Adipocyte (in vitro differentiated cells): Measurements from ENCODE around the gene IER5.

Experiments used
- DNase-seq: peaks from one replicate; pipeline ENCODE4 v3.0.0-alpha.2; 2015; ENCODE audit warnings: low read depth
- H3K27me3 ChIP-seq: replicated peaks from 2 replicates; pipeline ENCODE4 v1.7.0; 2013; ENCODE audit warnings: mild to moderate bottlenecking, low read length, moderate library complexity; ENCODE audit not compliant: control insufficient read depth, insufficient read depth
- H3K36me3 ChIP-seq: 2 replicates; pipeline ENCODE4 v1.7.0; 2013; ENCODE audit warnings: low read length, mild to moderate bottlenecking, moderate library complexity; ENCODE audit not compliant: control insufficient read depth, insufficient read depth, severe bottlenecking
- H3K4me1 ChIP-seq: 2 replicates; pipeline ENCODE4 v1.7.0; 2013; ENCODE audit warnings: mild to moderate bottlenecking, low read length, moderate library complexity; ENCODE audit not compliant: control insufficient read depth, insufficient read depth
- H3K4me3 ChIP-seq: 2 replicates; pipeline ENCODE4 v1.7.0; 2013; ENCODE audit warnings: mild to moderate bottlenecking, low read length, moderate library complexity
- H3K9ac ChIP-seq: 2 replicates; pipeline ENCODE4 v1.7.0; 2013; ENCODE audit warnings: mild to moderate bottlenecking, low read length, moderate library complexity
- H3K9me3 ChIP-seq: 2 replicates; pipeline ENCODE4 v1.7.0; 2013; ENCODE audit warnings: mild to moderate bottlenecking, low read length, moderate library complexity; ENCODE audit not compliant: control insufficient read depth

Gene IER5

DNA sequence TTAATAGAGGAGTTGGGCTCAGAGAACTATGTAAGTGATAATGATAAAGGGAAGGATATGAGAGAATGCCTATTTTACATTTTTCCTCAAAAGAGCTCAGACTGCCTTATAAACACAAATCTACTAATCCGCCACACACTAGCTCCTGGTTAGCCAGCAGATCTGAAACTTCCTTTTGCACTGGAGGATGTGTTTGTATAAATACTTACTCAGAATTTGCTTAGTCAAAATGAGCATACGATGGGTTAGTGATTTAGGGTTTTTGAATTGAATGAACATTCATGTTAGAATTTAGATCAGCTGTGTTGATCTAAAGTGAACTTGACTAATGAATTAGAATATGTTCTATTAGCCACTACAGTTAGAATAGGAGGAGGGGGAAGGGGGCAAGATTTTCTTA is 9.1 kb upstream of the IER5 start:
- H3K9me3 ChIP-seq = no peaks in the 10 kb centered on the region
- no peaks in the 10 kb centered on the region for H3K27me3 ChIP-seq
- H3K4me1 ChIP-seq = peaks cover 17% of the 10 kb centered on the region
- H3K9ac ChIP-seq = no peak overlapping the region
- no peaks in the 10 kb centered on the region for H3K36me3 ChIP-seq
- H3K4me3 ChIP-seq = no peak overlapping the region
- no peak for DNase-seq

DNA sequence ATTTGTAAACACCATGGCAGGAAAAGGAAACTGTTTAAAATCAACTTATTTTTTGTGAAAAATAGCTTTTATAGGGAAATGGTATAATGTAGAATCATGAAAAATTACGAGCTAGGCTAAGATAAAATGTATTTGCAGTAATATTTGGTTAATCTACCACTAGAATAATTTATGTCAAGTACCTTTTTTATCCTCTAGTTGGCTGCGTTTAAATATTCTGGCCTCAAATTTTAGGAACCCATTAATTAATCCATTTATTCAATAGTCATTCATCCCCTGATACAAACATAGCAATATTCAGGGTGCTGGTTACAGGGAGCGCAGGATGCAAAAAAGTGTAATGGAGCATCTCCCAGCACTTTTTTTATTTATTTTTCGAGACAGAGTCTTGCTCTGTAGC is 8.6 kb upstream of the IER5 start:
- no peaks in the 10 kb centered on the region for H3K36me3 ChIP-seq
- H3K9me3 ChIP-seq = no peaks in the 10 kb centered on the region
- H3K4me1 ChIP-seq = peaks cover 17% of the 10 kb centered on the region
- H3K27me3 ChIP-seq = no peaks in the 10 kb centered on the region
- H3K4me3 ChIP-seq = no peak overlapping the region
- no peak overlapping the region for H3K9ac ChIP-seq
- no peak for DNase-seq

DNA sequence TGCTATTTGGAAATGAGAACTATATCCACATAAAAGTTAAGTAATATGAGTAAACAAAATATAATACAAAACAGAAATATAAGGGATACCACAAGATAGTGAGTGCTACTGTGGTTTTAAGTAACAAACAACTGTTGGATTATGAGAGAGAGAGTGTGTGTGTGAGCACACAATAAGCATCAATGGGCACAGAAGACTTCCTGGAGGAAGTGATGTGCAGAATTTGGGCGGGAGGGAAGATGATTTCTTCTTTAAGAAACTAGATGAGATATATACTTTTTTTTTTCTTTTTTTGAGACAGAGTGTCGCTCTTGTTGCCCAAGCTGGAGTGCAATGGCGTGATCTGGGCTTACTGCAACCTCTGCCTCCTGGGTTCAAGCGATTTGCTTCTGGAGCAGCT is 7.9 kb upstream of the IER5 start:
- no peaks in the 10 kb centered on the region for H3K9me3 ChIP-seq
- no peaks in the 10 kb centered on the region for H3K27me3 ChIP-seq
- no peak for DNase-seq
- H3K4me1 ChIP-seq = peaks cover 17% of the 10 kb centered on the region
- H3K36me3 ChIP-seq = no peaks in the 10 kb centered on the region
- H3K9ac ChIP-seq = no peak overlapping the region
- H3K4me3 ChIP-seq = no peak overlapping the region

DNA sequence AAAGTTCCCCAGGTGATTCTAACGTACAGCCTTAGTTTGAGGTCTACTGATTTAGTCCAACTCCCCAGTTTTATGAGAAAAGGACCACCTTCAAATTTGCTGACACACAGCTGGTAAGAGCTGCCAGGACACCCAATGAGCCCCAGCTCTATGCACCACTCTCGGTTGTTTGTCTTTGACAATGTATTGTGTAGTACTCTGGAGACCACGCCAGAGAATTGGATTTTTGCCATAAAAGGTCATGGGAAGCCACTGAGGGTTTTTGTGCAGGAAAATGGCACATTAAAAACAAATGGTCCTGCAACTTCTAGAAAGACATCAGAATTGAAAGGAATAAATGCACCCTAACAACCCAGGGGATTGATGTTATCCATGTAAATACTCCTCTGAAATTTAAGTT is 7.1 kb upstream of the IER5 start:
- no peak overlapping the region for H3K9ac ChIP-seq
- DNase-seq = no peak
- no peak overlapping the region for H3K4me3 ChIP-seq
- H3K36me3 ChIP-seq = no peaks in the 10 kb centered on the region
- H3K27me3 ChIP-seq = no peaks in the 10 kb centered on the region
- peaks cover 17% of the 10 kb centered on the region for H3K4me1 ChIP-seq
- H3K9me3 ChIP-seq = no peaks in the 10 kb centered on the region

DNA sequence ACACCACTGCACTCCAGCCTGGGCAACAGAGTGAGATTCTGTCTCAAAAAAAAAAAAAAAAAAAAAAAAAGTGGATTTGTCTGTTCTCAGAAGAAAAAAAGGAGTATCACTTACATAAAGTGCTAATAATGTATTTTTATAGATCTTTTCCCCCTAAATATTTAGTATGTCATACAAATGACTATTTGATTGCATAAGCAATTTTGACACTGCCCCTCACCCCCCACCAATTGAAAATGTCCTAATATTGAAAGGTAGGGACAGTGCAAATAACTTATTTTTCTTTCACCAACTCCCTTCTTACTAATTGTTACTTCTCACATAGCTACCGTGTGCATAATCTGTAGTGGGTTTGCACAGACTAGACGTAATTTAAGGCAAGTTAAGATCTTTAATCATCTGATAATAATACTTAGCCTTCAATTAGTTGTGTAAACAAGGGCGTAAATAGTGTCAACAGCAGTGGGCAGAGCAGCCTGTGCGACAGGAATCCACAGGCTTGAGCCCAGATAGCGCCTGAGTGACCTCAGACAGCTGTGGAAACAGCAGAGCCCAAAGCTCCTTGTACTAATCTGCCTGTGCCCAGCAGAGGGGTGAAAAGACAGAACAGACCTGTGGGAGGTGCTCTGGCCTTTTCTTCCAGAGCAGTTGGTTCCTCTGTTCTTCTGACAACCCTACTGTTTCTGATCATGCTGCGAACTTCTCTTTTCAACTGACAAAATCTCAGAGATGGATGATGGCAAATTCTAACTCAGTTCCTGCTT is 4.5 kb upstream of the IER5 start:
- Histone ChIP-seq H3K9me3 (no peaks in the 10 kb centered on the region), H3K4me3 (no peak overlapping the region), H3K4me1 (peaks cover 19% of the 10 kb centered on the region), H3K9ac (no peak overlapping the region), H3K27me3 (no peaks in the 10 kb centered on the region), H3K36me3 (no peaks in the 10 kb centered on the region)
- DNase-seq = no peak

DNA sequence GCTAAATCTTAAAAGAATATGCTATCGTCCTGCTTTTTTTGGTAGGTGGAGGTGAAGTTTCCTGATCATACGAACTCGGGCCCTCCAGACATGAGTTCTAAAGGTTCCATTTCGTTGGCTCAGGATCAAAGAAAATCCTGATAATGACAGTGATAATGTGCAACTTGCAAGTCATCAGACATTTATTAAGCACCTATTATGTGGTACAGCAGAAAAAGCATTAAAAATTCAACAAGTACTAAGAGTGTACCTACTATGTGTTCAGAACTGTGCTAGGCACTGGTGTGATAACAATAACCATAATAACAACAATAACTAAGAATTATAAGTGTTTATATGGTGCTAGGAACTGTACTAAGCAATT is 3.9 kb upstream of the IER5 start:
- DNase-seq = no peak
- no peak overlapping the region for H3K4me3 ChIP-seq
- no peaks in the 10 kb centered on the region for H3K36me3 ChIP-seq
- H3K4me1 ChIP-seq = peaks cover 19% of the 10 kb centered on the region
- H3K27me3 ChIP-seq = no peaks in the 10 kb centered on the region
- H3K9me3 ChIP-seq = no peaks in the 10 kb centered on the region
- H3K9ac ChIP-seq = no peak overlapping the region

DNA sequence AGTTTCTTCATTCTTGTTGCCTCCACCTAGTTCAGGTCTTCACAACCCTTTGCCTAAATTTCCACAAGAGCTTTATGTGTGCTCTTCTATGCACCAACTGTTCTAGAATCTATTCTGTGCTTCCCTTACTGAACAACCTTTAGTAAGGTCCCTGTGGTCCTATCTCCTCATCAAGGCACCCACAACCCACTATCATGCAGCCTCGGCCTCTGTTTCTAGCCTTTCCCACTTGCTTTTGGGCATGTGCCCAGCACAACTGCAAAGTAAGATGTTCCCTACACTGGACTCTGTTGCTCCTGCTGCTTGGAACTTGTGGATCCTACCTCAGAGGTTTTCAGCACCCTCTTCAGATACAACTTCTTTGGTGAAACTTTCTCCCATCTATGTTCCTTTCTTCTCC is 2.4 kb upstream of the IER5 start:
- no peaks in the 10 kb centered on the region for H3K36me3 ChIP-seq
- H3K4me3 ChIP-seq = no peak overlapping the region
- no peaks in the 10 kb centered on the region for H3K27me3 ChIP-seq
- peaks cover 27% of the 10 kb centered on the region for H3K4me1 ChIP-seq
- no peaks in the 10 kb centered on the region for H3K9me3 ChIP-seq
- no peak overlapping the region for H3K9ac ChIP-seq
- DNase-seq = no peak

DNA sequence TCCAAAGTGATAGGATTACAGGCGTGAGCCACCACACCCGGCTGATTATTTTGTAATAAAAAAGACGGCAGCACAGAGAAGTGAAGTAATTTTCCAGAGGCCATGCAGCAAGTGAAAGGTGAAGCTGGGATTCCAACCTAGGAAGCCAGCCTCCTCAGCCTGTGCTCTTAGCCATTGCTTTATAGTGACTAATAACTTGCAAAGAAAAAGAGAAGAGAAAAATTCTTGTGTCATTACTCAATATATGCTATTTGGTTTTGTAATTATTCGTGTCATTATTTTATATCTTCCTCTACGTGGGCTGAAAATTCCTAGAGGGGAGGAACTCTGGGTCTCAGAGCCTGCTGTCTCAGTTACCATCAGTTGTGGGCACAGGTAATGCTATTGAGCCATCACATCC is 1.6 kb upstream of the IER5 start:
- H3K9ac ChIP-seq = no peak overlapping the region
- H3K4me1 ChIP-seq = peaks cover 34% of the 10 kb centered on the region
- H3K4me3 ChIP-seq = no peak overlapping the region
- DNase-seq = peak; percentile 75
- H3K9me3 ChIP-seq = no peaks in the 10 kb centered on the region
- H3K27me3 ChIP-seq = no peaks in the 10 kb centered on the region
- no peaks in the 10 kb centered on the region for H3K36me3 ChIP-seq

DNA sequence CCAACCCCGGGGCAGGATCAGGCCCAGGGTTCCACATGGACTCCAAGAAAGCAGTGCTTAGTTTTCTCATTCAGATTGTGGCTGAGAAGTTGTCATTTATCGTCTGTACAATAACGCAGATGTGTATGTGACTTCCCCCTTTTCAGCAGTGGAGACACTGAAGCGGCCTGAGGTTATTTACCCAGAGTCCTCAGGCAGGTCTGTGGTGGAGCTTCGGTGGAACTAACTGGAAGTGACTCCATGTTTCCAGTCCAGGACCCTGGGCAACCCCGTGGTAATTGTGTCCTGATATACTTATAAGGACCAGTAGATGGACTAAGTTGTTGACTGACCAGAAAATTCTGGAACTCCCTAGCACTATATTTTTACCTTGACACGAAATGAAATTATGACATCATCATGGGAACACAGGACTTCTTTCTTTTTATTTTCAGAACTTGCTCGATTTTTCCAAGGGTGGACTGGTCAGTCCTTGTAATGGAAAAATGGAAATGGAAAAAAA is 1.0 kb upstream of the IER5 start:
- DNase-seq = no peak
- peak overlapping the region; percentile 94 for H3K9ac ChIP-seq
- H3K4me1 ChIP-seq = peaks cover 37% of the 10 kb centered on the region
- no peaks in the 10 kb centered on the region for H3K9me3 ChIP-seq
- H3K27me3 ChIP-seq = no peaks in the 10 kb centered on the region
- no peaks in the 10 kb centered on the region for H3K36me3 ChIP-seq
- peak overlapping the region; percentile 97 for H3K4me3 ChIP-seq

DNA sequence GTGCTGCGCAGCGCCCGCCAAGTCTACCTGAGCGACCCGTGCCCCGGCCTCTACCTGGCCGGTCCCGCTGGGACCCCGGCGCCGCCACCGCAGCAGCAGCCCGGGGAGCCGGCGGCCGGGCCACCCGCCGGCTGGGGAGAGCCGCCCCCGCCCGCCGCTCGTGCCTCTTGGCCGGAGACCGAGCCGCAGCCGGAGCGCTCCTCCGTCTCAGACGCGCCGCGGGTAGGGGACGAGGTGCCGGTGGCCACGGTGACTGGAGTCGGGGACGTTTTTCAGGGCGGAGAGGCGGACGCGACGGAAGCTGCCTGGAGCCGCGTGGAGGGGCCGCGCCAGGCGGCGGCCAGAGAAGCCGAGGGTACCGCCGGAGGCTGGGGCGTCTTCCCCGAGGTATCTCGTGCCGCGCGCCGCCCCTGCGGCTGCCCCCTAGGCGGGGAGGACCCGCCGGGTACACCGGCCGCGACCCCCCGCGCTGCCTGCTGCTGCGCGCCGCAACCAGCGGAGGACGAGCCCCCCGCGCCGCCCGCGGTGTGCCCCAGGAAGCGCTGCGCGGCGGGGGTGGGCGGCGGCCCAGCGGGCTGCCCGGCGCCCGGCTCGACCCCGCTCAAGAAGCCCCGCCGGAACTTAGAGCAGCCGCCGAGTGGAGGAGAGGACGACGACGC is 646 bp downstream of the IER5 start:
- no peaks in the 10 kb centered on the region for H3K36me3 ChIP-seq
- H3K27me3 ChIP-seq = no peaks in the 10 kb centered on the region
- peaks cover 35% of the 10 kb centered on the region for H3K4me1 ChIP-seq
- H3K9ac ChIP-seq = peak overlapping the region; percentile 94
- peak overlapping the region; percentile 97 for H3K4me3 ChIP-seq
- H3K9me3 ChIP-seq = no peaks in the 10 kb centered on the region
- DNase-seq = peak; percentile 61

DNA sequence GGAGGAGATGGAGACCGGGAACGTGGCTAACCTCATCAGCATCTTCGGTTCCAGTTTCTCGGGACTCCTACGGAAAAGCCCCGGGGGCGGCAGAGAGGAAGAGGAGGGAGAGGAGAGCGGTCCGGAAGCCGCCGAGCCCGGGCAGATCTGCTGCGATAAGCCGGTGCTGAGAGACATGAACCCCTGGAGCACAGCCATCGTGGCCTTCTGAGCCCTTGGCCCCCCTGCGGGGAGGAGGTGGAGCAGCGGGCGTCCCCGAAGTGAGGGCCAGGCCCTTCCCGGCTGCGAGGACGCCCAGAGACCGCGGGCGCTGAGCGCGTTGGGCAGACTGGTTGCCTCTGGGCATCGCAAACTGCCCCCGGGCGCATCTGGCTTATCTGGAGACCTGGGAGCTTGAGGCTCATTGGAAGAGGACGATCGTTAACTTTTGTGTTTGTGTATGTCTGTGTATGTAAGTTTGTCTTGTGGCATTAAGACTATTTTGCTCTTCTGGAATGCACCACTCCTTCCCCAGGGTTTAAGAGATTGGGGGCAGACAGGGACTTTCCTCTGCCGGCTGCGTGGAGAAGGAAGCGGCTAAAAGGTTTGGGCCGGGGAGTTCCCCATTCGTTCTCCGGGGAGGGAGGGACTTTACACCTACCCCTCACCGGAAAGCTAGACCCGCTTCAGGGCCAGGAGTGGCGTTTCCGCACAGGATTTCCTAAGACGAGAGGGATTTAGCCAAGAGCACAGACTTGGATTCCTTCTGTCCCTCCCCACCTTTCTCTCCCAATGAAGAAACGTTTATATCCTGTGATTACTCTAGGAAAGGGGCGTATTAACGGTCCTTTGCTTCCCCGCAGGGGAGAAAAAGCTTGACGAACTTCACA is 1.4 kb downstream of the IER5 start:
- Histone ChIP-seq H3K27me3 (no peaks in the 10 kb centered on the region), H3K9me3 (no peaks in the 10 kb centered on the region), H3K36me3 (no peaks in the 10 kb centered on the region), H3K9ac (peak overlapping the region; percentile 94), H3K4me1 (peaks cover 42% of the 10 kb centered on the region), H3K4me3 (peak overlapping the region; percentile 97)
- peak; percentile 75 for DNase-seq
